Keratinocyte (primary cell): Measurements from ENCODE around the gene VPS41.

Source experiments
- CTCF ChIP-seq, 3 experiments: IDR thresholded peaks in 1 of 3; conservative IDR thresholded peaks in 1 of 3; optimal IDR thresholded peaks in 1 of 3; 2 replicates in 2 of 3; 3 replicates in 1 of 3; pipeline versions ENCODE3 to v1.5.1; 2011; ENCODE audit warnings: low read length in 3 of 3, mild to moderate bottlenecking in 3 of 3, moderate library complexity in 2 of 3, control low read depth in 1 of 3, inconsistent platforms in 1 of 3; ENCODE audit not compliant: insufficient read depth in 2 of 3; ENCODE audit errors: extremely low read depth in 1 of 3
- EZH2 ChIP-seq: IDR thresholded peaks from one replicate; pipeline ENCODE4 v1.6.1; 2012; ENCODE audit warnings: inconsistent platforms, mild to moderate bottlenecking, low read length, moderate library complexity

- TF ChIP-seq CTCF (optimal IDR thresholded peaks at IDR 0.05 in 1 of 3, IDR thresholded peaks at IDR 0.05 in 1 of 3, conservative IDR thresholded peaks at IDR 0.05 in 1 of 3; ENCODE audit: extremely low read depth in 1 of 3, insufficient read depth in 2 of 3, low read length in 3 of 3) (peak; percentile 69 to 87 (median 87)), EZH2 (no peak)
Measured at GRCh38 chr7:38932509-38933168, 23.6 kb upstream of the VPS41 start.
